K562 (cell line): ENCODE measurements around the gene AGR2. TPM values are rescaled to one million over a fixed set of nuclear protein-coding genes. Genes with fewer than 3 reads are reported as not detected.

ENCODE experiments used
- ATAC-seq: fragments of 200-7000 bp; cut with Tn5 transposase; 3 replicates; pipeline ENCODE4 v1.9.1; 2020; ENCODE audit warnings: moderate library complexity
- BruUV-seq: library from RNA; stranded (reverse); fragments of 400-500 nt; replicated peaks from 2 replicates; lab custom pipeline; 2021; lab: Mats Ljungman, UMichigan
- CTCF ChIA-PET: fragments of 300-600 bp; formaldehyde crosslinking; extraction: SDS; loops from one replicate; lab custom pipeline; 2021; ENCODE audit warnings: low intra/inter-chr PET ratio; lab: Yijun Ruan, JAX
- POLR2A ChIA-PET: fragments of 300-600, 350-650 bp; sonication (Branson Sonifier 250); formaldehyde crosslinking; extraction: SDS; loops from one replicate; lab custom pipeline; 2021; ENCODE audit warnings: antibody characterized with exemption, inconsistent platforms; lab: Yijun Ruan, JAX
- DNase-seq, 4 experiments: peaks; one replicate each; pipeline versions ENCODE4 v3.0.0 to v3.0.0-alpha.2; 2011 to 2018; ENCODE audit warnings: low spot score in 3 of 4, mixed read lengths in 3 of 4; ENCODE audit errors: extremely low read depth in 1 of 4
- FAIRE-seq: peaks from 2 replicates; lab custom pipeline; 2011; peaks lifted over from hg19 to GRCh38; lab: Jason Lieb, UNC
- H2AFZ ChIP-seq: 2 replicates; pipeline ENCODE4 v1.6.0; 2011; ENCODE audit warnings: low read depth, low read length, control low read depth, inconsistent platforms
- H3K27ac ChIP-seq: fragments of 200-600 bp; 3 replicates; pipeline ENCODE4 v1.8.0; 2011; ENCODE audit warnings: low read depth, mild to moderate bottlenecking, control low read depth, inconsistent platforms, low read length, moderate library complexity, mixed read lengths; ENCODE audit errors: extremely low read depth
- H3K27me3 ChIP-seq, 2 experiments: fragments of 300-600 bp in 1 of 2; 2 replicates in 1 of 2; 3 replicates in 1 of 2; pipeline versions ENCODE4 v1.6.0 to v1.8.0; 2011; ENCODE audit warnings: inconsistent platforms in 2 of 2, low read length in 2 of 2, mild to moderate bottlenecking in 1 of 2, mixed read lengths in 1 of 2, moderate library complexity in 1 of 2; ENCODE audit not compliant: control insufficient read depth in 2 of 2, insufficient read depth in 2 of 2
- H3K36me3 ChIP-seq: fragments of 300-600 bp; 3 replicates; pipeline ENCODE4 v1.8.0; 2011; ENCODE audit warnings: mild to moderate bottlenecking, low read length, inconsistent platforms; ENCODE audit not compliant: control insufficient read depth, insufficient read depth
- H3K4me1 ChIP-seq, 2 experiments: fragments of 200-600 bp in 1 of 2; replicated peaks in 1 of 2; 2 replicates in 1 of 2; 3 replicates in 1 of 2; pipeline versions ENCODE4 v1.5.1 to v1.8.0; 2011; ENCODE audit warnings: inconsistent platforms in 2 of 2, low read length in 2 of 2, mild to moderate bottlenecking in 1 of 2, mixed read lengths in 1 of 2, moderate library complexity in 1 of 2; ENCODE audit not compliant: control insufficient read depth in 2 of 2, insufficient read depth in 2 of 2
- H3K4me2 ChIP-seq: 2 replicates; pipeline ENCODE4 v1.6.1; 2011; ENCODE audit warnings: low read length, control low read depth, inconsistent platforms, mixed read lengths; ENCODE audit not compliant: insufficient read depth
- H3K4me3 ChIP-seq: fragments of 200-600 bp; sonication (generic), shearing (Covaris generic); 2 replicates; pipeline ENCODE4 v1.5.1; 2016; ENCODE audit warnings: control low read depth, inconsistent platforms
- H3K79me2 ChIP-seq: fragments of 200-600 bp; 3 replicates; pipeline ENCODE4 v1.8.0; 2011; ENCODE audit warnings: low read length, inconsistent platforms; ENCODE audit not compliant: control insufficient read depth, insufficient read depth
- H3K9ac ChIP-seq, 2 experiments: 2 replicates each; pipeline versions ENCODE4 v1.6.0 to v1.6.1; 2011; ENCODE audit warnings: low read depth in 2 of 2, low read length in 2 of 2, control low read depth in 1 of 2, inconsistent platforms in 1 of 2, mild to moderate bottlenecking in 1 of 2, mixed read lengths in 1 of 2; ENCODE audit not compliant: insufficient read depth in 1 of 2
- H3K9me1 ChIP-seq: one replicate; pipeline ENCODE4 v1.6.0; 2011; ENCODE audit warnings: inconsistent platforms, mild to moderate bottlenecking, low read length, moderate library complexity; ENCODE audit not compliant: control insufficient read depth, insufficient read depth
- H3K9me3 ChIP-seq: replicated peaks from 2 replicates; pipeline ENCODE4 v1.5.1; 2011; ENCODE audit warnings: low read depth, low read length, inconsistent platforms; ENCODE audit not compliant: control insufficient read depth, insufficient read depth
- H4K20me1 ChIP-seq: replicated peaks from 2 replicates; pipeline ENCODE4 v1.6.1; 2011; ENCODE audit warnings: low read length, inconsistent platforms, mixed read lengths; ENCODE audit not compliant: control insufficient read depth, insufficient read depth
- ELF1 ChIP-seq: fragments of 200-800 bp; sonication (Bioruptor generic); IDR thresholded peaks from 2 replicates; pipeline ENCODE4 v1.6.1; 2016; ENCODE audit warnings: missing genetic modification characterization, missing compliant biosample characterization
- JUNB ChIP-seq: fragments of 450-650 bp; formaldehyde crosslinking; conservative IDR thresholded peaks from 2 replicates; pipeline ENCODE4 v1.4.0; 2020; ENCODE audit warnings: mild to moderate bottlenecking
- MAFK ChIP-seq: IDR thresholded peaks from 2 replicates; pipeline ENCODE4 v1.6.1; 2011; ENCODE audit warnings: low read length, improper control_type of control experiment
- NCOA1 ChIP-seq: fragments of 450-650 bp; IDR thresholded peaks from 2 replicates; pipeline ENCODE4 v1.6.1; 2016; ENCODE audit warnings: low read depth
- PHB ChIP-seq: fragments of 250-450 bp; sonication (Bioruptor Pico); IDR thresholded peaks from 2 replicates; pipeline ENCODE4 v1.5.0; 2021
- POU5F1 ChIP-seq: fragments of 150-350 bp; IDR thresholded peaks from 2 replicates; pipeline ENCODE4 v1.6.1; 2014; ENCODE audit warnings: borderline replicate concordance, low read length, low read depth, mild to moderate bottlenecking; ENCODE audit not compliant: partially characterized antibody
- RERE ChIP-seq: sonication (generic); formaldehyde crosslinking; IDR thresholded peaks from 2 replicates; pipeline ENCODE4 v1.8.0; 2023; ENCODE audit warnings: missing genetic modification reagents, mild to moderate bottlenecking, borderline replicate concordance
- SNIP1 ChIP-seq: fragments of 450-650 bp; IDR thresholded peaks from 2 replicates; pipeline ENCODE4 v1.7.1; 2017; ENCODE audit warnings: low read depth, mild to moderate bottlenecking
- TCFL5 ChIP-seq: fragments of 250-450 bp; sonication (Bioruptor Pico); conservative IDR thresholded peaks from 2 replicates; pipeline ENCODE4 v1.6.1; 2021; ENCODE audit warnings: mild to moderate bottlenecking, moderate library complexity, matching md5 sums
- TEAD2 ChIP-seq: fragments of 450-650 bp; IDR thresholded peaks from 2 replicates; pipeline ENCODE4 v1.6.1; 2016; ENCODE audit warnings: missing genetic modification characterization, control low read depth, missing compliant biosample characterization
- ZBTB1 ChIP-seq: sonication (generic); formaldehyde crosslinking; IDR thresholded peaks from 2 replicates; pipeline ENCODE4 v1.8.1; 2023; ENCODE audit warnings: missing genetic modification reagents, low read depth, mild to moderate bottlenecking, borderline replicate concordance
- ZBTB26 ChIP-seq: fragments of 450-650 bp; formaldehyde crosslinking; IDR thresholded peaks from 2 replicates; pipeline ENCODE4 v1.4.0; 2022; ENCODE audit warnings: missing genetic modification characterization
- ZNF24 ChIP-seq: fragments of 450-650 bp; IDR thresholded peaks from 2 replicates; pipeline ENCODE4 v1.6.1; 2016
- ZNF408 ChIP-seq: fragments of 250-450 bp; sonication (Bioruptor Pico); IDR thresholded peaks from 2 replicates; pipeline ENCODE4 v1.4.0; 2020; ENCODE audit warnings: low read depth, mild to moderate bottlenecking, moderate library complexity
- ZNF436 ChIP-seq: fragments of 250-450, 450-650 bp; sonication (Bioruptor Pico); formaldehyde crosslinking; IDR thresholded peaks from 2 replicates; pipeline ENCODE4 v1.7.0; 2020; ENCODE audit warnings: mild to moderate bottlenecking
- ZNF444 ChIP-seq: fragments of 250-450 bp; sonication (Bioruptor Pico); IDR thresholded peaks from 2 replicates; pipeline ENCODE4 v1.4.0; 2020; ENCODE audit warnings: mild to moderate bottlenecking, moderate library complexity
- WGBS: fragments of 100-300 bp; shearing (Covaris generic); methylation state at CpG from one replicate; pipeline ENCODE4 v1.1.6; 2016; ENCODE audit warnings: low coverage, mixed read lengths; ENCODE audit not compliant: insufficient coverage; ENCODE audit errors: missing lambda C conversion rate; 5-methylcytosine and 5-hydroxymethylcytosine counted together
- in situ Hi-C: fragments of 300-500 bp; cut with MboI; formaldehyde crosslinking; loops from 4 replicates; pipeline ENCODE4 v1.15.0; 2018; ENCODE audit warnings: inconsistent platforms, mixed read lengths
- intact Hi-C: fragments of 100-400 bp; cut with micrococcal nuclease; formaldehyde crosslinking; loops from 2 replicates; pipeline ENCODE4 v1.14.2; 2022
- polyA plus RNA-seq, 8 experiments: library from polyadenylated mRNA; depleted of rRNA in 4 of 8; stranded (reverse) in 5 of 8; unstranded in 3 of 8; fragments of >200 nt; fragmentation: Nextera tagmentation in 2 of 8; fragmentation: Illumina TruSeq in 1 of 8; extraction: Ambion mirVana in 2 of 8; extraction: Trizol in 1 of 8; gene quantifications; 2 replicates each; pipeline versions ENCODE4 v1.2.1 to v1.2.3, GENCODE V29; 2011 to 2014; ENCODE audit warnings: inconsistent platforms in 1 of 8, missing spikeins in 1 of 8
- total RNA-seq, 7 experiments: library from RNA; depleted of rRNA in 6 of 7; stranded (reverse); fragments of >200 nt in 6 of 7; fragmentation: Illumina TruSeq in 2 of 7; extraction: Trizol in 2 of 7; gene quantifications; 2 replicates each; pipeline versions ENCODE4 v1.2.1 to v1.2.3, GENCODE V29; 2011 to 2021; ENCODE audit warnings: low replicate concordance in 1 of 7

AGR2 gene
- total and polyA plus RNA-seq, 9 of the 15 experiments (the other 6 are each of a cell fraction or from before 2014, with no cell fraction given): 0.66 TPM; not detected in 8

- Histone ChIP-seq H3K9me1 (no peaks in the 10 kb centered on the region), H3K4me2 (no peak overlapping the region), H4K20me1 (no peaks in the 10 kb centered on the region), H3K36me3 (no peaks in the 10 kb centered on the region), H3K4me1 (no peaks in the 10 kb centered on the region), H3K9ac (no peak overlapping the region), H3K79me2 (no peaks in the 10 kb centered on the region), H3K4me3 (no peak overlapping the region), H3K27ac (no peak overlapping the region), H3K9me3 (no peaks in the 10 kb centered on the region), H3K27me3 (peaks cover 0 to 5% of the 10 kb centered on the region in 2 experiments; a peak in 2 of 5 replicates), H2AFZ (no peak overlapping the region)
- no peak for ATAC-seq
- WGBS: 0% methylated on average over 2 of the region's 2 CpGs
- DNase-seq: no peak
- FAIRE-seq: no peak
- intact Hi-C loops (no loop called here), in situ Hi-C loops (no loop called here)
- no TSS peak for BruUV-seq
- ChIA-PET CTCF (no interaction called here), POLR2A (interaction anchor here (1.6 kb wide), 1 partner anchor 23 kb away, joined by 4 read pairs; no protein-coding TSS in a partner anchor)
- no peak for TF ChIP-seq ZNF408
- TF ChIP-seq ZNF444 (CRISPR knock-in tag): no peak
- no peak for TF ChIP-seq POU5F1
- no peak for TF ChIP-seq ZNF24
- no peak for TF ChIP-seq SNIP1
- no peak for TF ChIP-seq JUNB (CRISPR knock-in tag)
- no peak for TF ChIP-seq ZNF436 (CRISPR knock-in tag)
- TF ChIP-seq RERE (CRISPR knock-in tag): no peak
- TF ChIP-seq ZBTB1 (CRISPR knock-in tag): no peak
- TF ChIP-seq ZBTB26 (CRISPR knock-in tag): no peak
- no peak for TF ChIP-seq TEAD2
- TF ChIP-seq PHB (CRISPR knock-in tag): no peak
- no peak for TF ChIP-seq MAFK
- no peak for TF ChIP-seq ELF1 (tag)
- no peak for TF ChIP-seq NCOA1
- no peak for TF ChIP-seq TCFL5 (CRISPR knock-in tag)
Observed at GRCh38 chr7:16839646-16840045, 34.8 kb upstream of the AGR2 start.
